GM23248 (cell line): ENCODE measurements around the gene CPTP.

Experiments
- EZH2 ChIP-seq: fragments of 200-600 bp; sonication (generic); IDR thresholded peaks from 2 replicates; pipeline ENCODE4 v1.6.1; 2018; ENCODE audit warnings: antibody characterized with exemption, mild to moderate bottlenecking; ENCODE audit not compliant: insufficient read depth, poor library complexity, severe bottlenecking
- EZH2phosphoT487 ChIP-seq: fragments of 200-600 bp; sonication (generic); IDR thresholded peaks from 2 replicates; pipeline ENCODE4 v1.6.1; 2018; ENCODE audit warnings: antibody characterized with exemption, moderate library complexity, mild to moderate bottlenecking, low read depth; ENCODE audit not compliant: insufficient read depth

DNA sequence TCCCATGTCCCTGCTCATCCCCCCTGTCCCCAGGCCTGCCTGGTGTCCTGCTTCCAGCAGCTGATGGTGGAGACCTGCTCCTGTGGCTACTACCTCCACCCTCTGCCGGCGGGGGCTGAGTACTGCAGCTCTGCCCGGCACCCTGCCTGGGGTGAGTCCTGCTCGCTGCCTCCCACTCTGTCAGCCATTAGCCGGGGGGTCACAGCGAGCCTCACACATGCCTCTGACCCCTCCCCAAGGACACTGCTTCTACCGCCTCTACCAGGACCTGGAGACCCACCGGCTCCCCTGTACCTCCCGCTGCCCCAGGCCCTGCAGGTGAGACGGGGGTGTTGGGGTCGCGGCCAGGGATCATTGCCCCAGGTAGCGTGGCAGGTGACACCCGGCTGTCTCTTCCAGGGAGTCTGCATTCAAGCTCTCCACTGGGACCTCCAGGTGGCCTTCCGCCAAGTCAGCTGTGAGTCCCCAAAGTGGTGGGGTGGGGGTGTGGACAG is 34.3 kb upstream of the CPTP start:
- no peak for TF ChIP-seq EZH2
- no peak for TF ChIP-seq EZH2phosphoT487
